K562 (cell line): ENCODE results near the gene MLIP. TPM values are rescaled to one million over a fixed set of nuclear protein-coding genes. Genes with fewer than 3 reads are reported as not detected.

Experiments used
- ATAC-seq: fragments of 200-7000 bp; cut with Tn5 transposase; 3 replicates; pipeline ENCODE4 v1.9.1; 2020; ENCODE audit warnings: moderate library complexity
- BruUV-seq: library from RNA; stranded (reverse); fragments of 400-500 nt; replicated peaks from 2 replicates; lab custom pipeline; 2021; lab: Mats Ljungman, UMichigan
- CTCF ChIA-PET: fragments of 300-600 bp; formaldehyde crosslinking; extraction: SDS; loops from one replicate; lab custom pipeline; 2021; ENCODE audit warnings: low intra/inter-chr PET ratio; lab: Yijun Ruan, JAX
- POLR2A ChIA-PET: fragments of 300-600, 350-650 bp; sonication (Branson Sonifier 250); formaldehyde crosslinking; extraction: SDS; loops from one replicate; lab custom pipeline; 2021; ENCODE audit warnings: antibody characterized with exemption, inconsistent platforms; lab: Yijun Ruan, JAX
- DNase-seq, 4 experiments: peaks; one replicate each; pipeline versions ENCODE4 v3.0.0 to v3.0.0-alpha.2; 2011 to 2018; ENCODE audit warnings: low spot score in 3 of 4, mixed read lengths in 3 of 4; ENCODE audit errors: extremely low read depth in 1 of 4
- FAIRE-seq: peaks from 2 replicates; lab custom pipeline; 2011; peaks lifted over from hg19 to GRCh38; lab: Jason Lieb, UNC
- H2AFZ ChIP-seq: 2 replicates; pipeline ENCODE4 v1.6.0; 2011; ENCODE audit warnings: low read depth, low read length, control low read depth, inconsistent platforms
- H3K27ac ChIP-seq: fragments of 200-600 bp; 3 replicates; pipeline ENCODE4 v1.8.0; 2011; ENCODE audit warnings: low read depth, mild to moderate bottlenecking, control low read depth, inconsistent platforms, low read length, moderate library complexity, mixed read lengths; ENCODE audit errors: extremely low read depth
- H3K27me3 ChIP-seq, 2 experiments: fragments of 300-600 bp in 1 of 2; 2 replicates in 1 of 2; 3 replicates in 1 of 2; pipeline versions ENCODE4 v1.6.0 to v1.8.0; 2011; ENCODE audit warnings: inconsistent platforms in 2 of 2, low read length in 2 of 2, mild to moderate bottlenecking in 1 of 2, mixed read lengths in 1 of 2, moderate library complexity in 1 of 2; ENCODE audit not compliant: control insufficient read depth in 2 of 2, insufficient read depth in 2 of 2
- H3K36me3 ChIP-seq: fragments of 300-600 bp; 3 replicates; pipeline ENCODE4 v1.8.0; 2011; ENCODE audit warnings: mild to moderate bottlenecking, low read length, inconsistent platforms; ENCODE audit not compliant: control insufficient read depth, insufficient read depth
- H3K4me1 ChIP-seq, 2 experiments: fragments of 200-600 bp in 1 of 2; replicated peaks in 1 of 2; 2 replicates in 1 of 2; 3 replicates in 1 of 2; pipeline versions ENCODE4 v1.5.1 to v1.8.0; 2011; ENCODE audit warnings: inconsistent platforms in 2 of 2, low read length in 2 of 2, mild to moderate bottlenecking in 1 of 2, mixed read lengths in 1 of 2, moderate library complexity in 1 of 2; ENCODE audit not compliant: control insufficient read depth in 2 of 2, insufficient read depth in 2 of 2
- H3K4me2 ChIP-seq: 2 replicates; pipeline ENCODE4 v1.6.1; 2011; ENCODE audit warnings: low read length, control low read depth, inconsistent platforms, mixed read lengths; ENCODE audit not compliant: insufficient read depth
- H3K4me3 ChIP-seq: fragments of 200-600 bp; sonication (generic), shearing (Covaris generic); 2 replicates; pipeline ENCODE4 v1.5.1; 2016; ENCODE audit warnings: control low read depth, inconsistent platforms
- H3K79me2 ChIP-seq: fragments of 200-600 bp; 3 replicates; pipeline ENCODE4 v1.8.0; 2011; ENCODE audit warnings: low read length, inconsistent platforms; ENCODE audit not compliant: control insufficient read depth, insufficient read depth
- H3K9ac ChIP-seq, 2 experiments: 2 replicates each; pipeline versions ENCODE4 v1.6.0 to v1.6.1; 2011; ENCODE audit warnings: low read depth in 2 of 2, low read length in 2 of 2, control low read depth in 1 of 2, inconsistent platforms in 1 of 2, mild to moderate bottlenecking in 1 of 2, mixed read lengths in 1 of 2; ENCODE audit not compliant: insufficient read depth in 1 of 2
- H3K9me1 ChIP-seq: one replicate; pipeline ENCODE4 v1.6.0; 2011; ENCODE audit warnings: inconsistent platforms, mild to moderate bottlenecking, low read length, moderate library complexity; ENCODE audit not compliant: control insufficient read depth, insufficient read depth
- H3K9me3 ChIP-seq: replicated peaks from 2 replicates; pipeline ENCODE4 v1.5.1; 2011; ENCODE audit warnings: low read depth, low read length, inconsistent platforms; ENCODE audit not compliant: control insufficient read depth, insufficient read depth
- H4K20me1 ChIP-seq: replicated peaks from 2 replicates; pipeline ENCODE4 v1.6.1; 2011; ENCODE audit warnings: low read length, inconsistent platforms, mixed read lengths; ENCODE audit not compliant: control insufficient read depth, insufficient read depth
- DMBX1 ChIP-seq: fragments of 250-450 bp; sonication (Bioruptor Pico); IDR thresholded peaks from 2 replicates; pipeline ENCODE4 v1.8.0; 2022; ENCODE audit warnings: inconsistent platforms, mild to moderate bottlenecking, moderate library complexity, borderline replicate concordance
- PHF8 ChIP-seq: fragments of 200-600 bp; sonication (generic); IDR thresholded peaks from 2 replicates; pipeline ENCODE4 v1.6.1; 2012; ENCODE audit warnings: mixed run types, mild to moderate bottlenecking, inconsistent platforms, low read length, moderate library complexity, borderline replicate concordance
- STAT5A ChIP-seq: IDR thresholded peaks from 2 replicates; pipeline ENCODE4 v1.6.1; 2012; ENCODE audit warnings: low read length, inconsistent platforms, borderline replicate concordance
- ZNF212 ChIP-seq: fragments of 450-650 bp; formaldehyde crosslinking; IDR thresholded peaks from 2 replicates; pipeline ENCODE4 v1.4.0; 2020; ENCODE audit warnings: mild to moderate bottlenecking
- WGBS: fragments of 100-300 bp; shearing (Covaris generic); methylation state at CpG from one replicate; pipeline ENCODE4 v1.1.6; 2016; ENCODE audit warnings: low coverage, mixed read lengths; ENCODE audit not compliant: insufficient coverage; ENCODE audit errors: missing lambda C conversion rate; 5-methylcytosine and 5-hydroxymethylcytosine counted together
- in situ Hi-C: fragments of 300-500 bp; cut with MboI; formaldehyde crosslinking; loops from 4 replicates; pipeline ENCODE4 v1.15.0; 2018; ENCODE audit warnings: inconsistent platforms, mixed read lengths
- intact Hi-C: fragments of 100-400 bp; cut with micrococcal nuclease; formaldehyde crosslinking; loops from 2 replicates; pipeline ENCODE4 v1.14.2; 2022
- polyA plus RNA-seq, 8 experiments: library from polyadenylated mRNA; depleted of rRNA in 4 of 8; stranded (reverse) in 5 of 8; unstranded in 3 of 8; fragments of >200 nt; fragmentation: Nextera tagmentation in 2 of 8; fragmentation: Illumina TruSeq in 1 of 8; extraction: Ambion mirVana in 2 of 8; extraction: Trizol in 1 of 8; gene quantifications; 2 replicates each; pipeline versions ENCODE4 v1.2.1 to v1.2.3, GENCODE V29; 2011 to 2014; ENCODE audit warnings: inconsistent platforms in 1 of 8, missing spikeins in 1 of 8
- total RNA-seq, 7 experiments: library from RNA; depleted of rRNA in 6 of 7; stranded (reverse); fragments of >200 nt in 6 of 7; fragmentation: Illumina TruSeq in 2 of 7; extraction: Trizol in 2 of 7; gene quantifications; 2 replicates each; pipeline versions ENCODE4 v1.2.1 to v1.2.3, GENCODE V29; 2011 to 2021; ENCODE audit warnings: low replicate concordance in 1 of 7

The MLIP gene
- total and polyA plus RNA-seq, 9 of the 15 experiments (the other 6 are each of a cell fraction or from before 2014, with no cell fraction given) = not detected

DNA sequence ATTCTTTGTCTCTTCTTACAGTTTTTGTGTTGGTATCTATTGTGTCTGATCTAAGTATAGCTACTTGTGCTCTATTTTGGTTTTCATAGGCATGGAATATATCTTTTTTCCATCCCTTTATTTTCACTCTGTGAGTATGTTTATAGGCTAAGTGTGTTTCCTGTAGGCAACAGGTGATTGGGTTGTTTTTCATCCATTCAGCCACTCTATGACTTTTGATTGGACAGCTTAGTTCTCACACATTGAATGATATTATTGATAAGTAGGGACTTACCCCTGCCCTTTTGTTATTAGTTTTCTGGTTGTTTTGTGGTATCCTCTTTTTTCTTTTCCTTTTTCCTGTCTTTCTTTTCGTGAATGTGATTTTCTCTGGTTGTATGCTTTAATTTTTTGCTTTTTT is 67.9 kb downstream of the MLIP start:
- in situ Hi-C loops = no loop called here
- ChIA-PET POLR2A (no interaction called here), CTCF (no interaction called here)
- TF ChIP-seq DMBX1 (CRISPR knock-in tag) (no peak), ZNF212 (CRISPR knock-in tag) (no peak)
- H3K36me3 ChIP-seq = no peaks in the 10 kb centered on the region
- no peaks in the 10 kb centered on the region for H4K20me1 ChIP-seq
- no peak overlapping the region for H3K9ac ChIP-seq
- H3K4me3 ChIP-seq = no peak overlapping the region
- H3K4me1 ChIP-seq = no peaks in the 10 kb centered on the region
- H3K27ac ChIP-seq = no peak overlapping the region
- no peak overlapping the region for H3K4me2 ChIP-seq
- H3K9me3 ChIP-seq = no peaks in the 10 kb centered on the region
- DNase-seq (no peak), ATAC-seq (no peak), FAIRE-seq (no peak)
- intact Hi-C loops = no loop called here
- WGBS = 0% methylated on average over 1 of the region's 1 CpG
- no peak overlapping the region for H2AFZ ChIP-seq
- no peaks in the 10 kb centered on the region for H3K27me3 ChIP-seq
- H3K79me2 ChIP-seq = no peaks in the 10 kb centered on the region
- no peaks in the 10 kb centered on the region for H3K9me1 ChIP-seq
- no TSS peak for BruUV-seq

DNA sequence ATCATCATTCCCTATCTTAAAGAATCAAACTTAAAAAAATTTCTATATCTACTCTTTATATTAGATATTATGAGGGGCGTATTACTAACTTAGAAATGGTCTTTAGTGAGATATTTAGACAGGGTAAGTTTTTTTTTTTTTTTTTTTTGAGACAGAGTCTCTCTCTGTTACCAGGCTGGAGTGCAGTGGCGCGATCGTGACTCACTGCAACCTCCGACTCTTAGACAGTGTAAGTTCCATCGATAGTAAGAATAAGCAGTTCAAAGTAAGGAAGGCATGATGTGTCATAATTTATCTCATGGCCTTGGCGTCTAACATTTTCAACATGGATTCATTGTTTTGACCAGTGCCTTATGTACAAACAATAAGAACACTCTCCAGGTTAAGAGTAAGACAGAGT is 72.4 kb downstream of the MLIP start:
- in situ Hi-C loops = no loop called here
- no peak overlapping the region for H3K4me2 ChIP-seq
- no peaks in the 10 kb centered on the region for H3K4me1 ChIP-seq
- no peak overlapping the region for H3K9ac ChIP-seq
- TF ChIP-seq PHF8 (no peak), STAT5A (no peak)
- no peak overlapping the region for H3K27ac ChIP-seq
- ChIA-PET CTCF (no interaction called here), POLR2A (no interaction called here)
- no peaks in the 10 kb centered on the region for H3K79me2 ChIP-seq
- DNase-seq (no peak), FAIRE-seq (no peak), ATAC-seq (no peak)
- WGBS = 1% methylated on average over 7 of the region's 7 CpGs
- no peaks in the 10 kb centered on the region for H4K20me1 ChIP-seq
- no peaks in the 10 kb centered on the region for H3K9me3 ChIP-seq
- intact Hi-C loops = no loop called here
- no peak overlapping the region for H3K4me3 ChIP-seq
- no peaks in the 10 kb centered on the region for H3K27me3 ChIP-seq
- no peaks in the 10 kb centered on the region for H3K36me3 ChIP-seq
- no peak overlapping the region for H2AFZ ChIP-seq
- no TSS peak for BruUV-seq
- no peaks in the 10 kb centered on the region for H3K9me1 ChIP-seq
